ENCODE data around the gene PMCH.

DNA sequence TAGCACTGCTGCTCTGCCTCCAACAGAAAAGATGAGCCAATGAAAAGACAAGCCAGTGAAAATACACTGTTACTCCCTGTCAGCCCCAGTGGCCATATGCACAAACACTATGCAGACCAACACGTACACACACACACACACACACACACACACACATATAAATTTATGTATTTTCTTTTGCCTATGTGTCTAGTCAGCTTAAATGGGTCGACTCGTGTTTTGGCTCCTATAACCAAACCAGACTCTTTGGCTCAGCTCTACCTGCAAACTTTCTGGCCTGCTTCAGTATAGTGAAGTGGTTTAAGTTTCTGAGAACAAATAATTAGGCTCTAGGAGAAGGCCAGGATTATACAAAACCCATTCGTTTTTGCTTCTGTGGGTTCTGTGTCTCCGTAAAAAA lies 30.3 kb upstream of the PMCH start:
- TF ChIP-seq CTCF (IDR thresholded peaks at IDR 0.05) (no peak), EP300 (IDR thresholded peaks at IDR 0.05) (no peak)

Measured in gastroesophageal sphincter (tissue), 3 donors.